Mammary epithelial cell (primary cell): ENCODE results near the gene USP9X.

Experiments used
- CTCF ChIP-seq, 2 donors: IDR thresholded peaks in 1 of 2; conservative IDR thresholded peaks in 1 of 2; 2 replicates each; pipeline ENCODE4 v1.5.1; 2011 to 2012; ENCODE audit warnings: inconsistent platforms in 2 of 2, low read length in 2 of 2, mild to moderate bottlenecking in 2 of 2, control low read depth in 1 of 2, low read depth in 1 of 2; ENCODE audit not compliant: insufficient read depth in 1 of 2; ENCODE audit errors: extremely low read depth in 1 of 2
- EZH2 ChIP-seq: IDR thresholded peaks from 2 replicates; pipeline ENCODE4 v1.6.1; 2012; ENCODE audit warnings: low read length, inconsistent platforms, borderline replicate concordance

GRCh38 chrX:41081821-41082220, 3.4 kb upstream of the USP9X start:
- TF ChIP-seq CTCF (conservative IDR thresholded peaks at IDR 0.05 in 1 of 2, IDR thresholded peaks at IDR 0.05 in 1 of 2; ENCODE audit: extremely low read depth in 1 of 2, insufficient read depth in 1 of 2, low read depth in 1 of 2, low read length in 2 of 2) (no peak), EZH2 (no peak)
